ENCODE measurements around the gene MFRP. TPM values are rescaled to one million over a fixed set of nuclear protein-coding genes. Genes with fewer than 3 reads are reported as not detected.

MFRP gene
- total RNA-seq, 3 donors from 2014 or later: not detected

GRCh38 chr11:119303227-119303718 lies 43.2 kb downstream of the MFRP start:
- no peak for ATAC-seq
- Histone ChIP-seq H3K4me3 (no peak overlapping the region), H3K36me3 (ENCODE audit: low read depth) (no peaks in the 10 kb centered on the region), H3K4me1 (ENCODE audit: low read depth) (no peaks in the 10 kb centered on the region), H3K9me3 (no peaks in the 10 kb centered on the region)
- no peak for TF ChIP-seq CTCF (IDR thresholded peaks at IDR 0.05)
- DNase-seq: no peak
- intact Hi-C loops (cut with DNase I, micrococcal nuclease): no loop called here

GRCh38 chr11:119300198-119300964 lies 46.1 kb downstream of the MFRP start:
- Histone ChIP-seq H3K4me3 (no peak overlapping the region), H3K9me3 (no peaks in the 10 kb centered on the region), H3K36me3 (ENCODE audit: low read depth) (no peaks in the 10 kb centered on the region), H3K4me1 (ENCODE audit: low read depth) (no peaks in the 10 kb centered on the region)
- DNase-seq (no peak), ATAC-seq (no peak)
- intact Hi-C loops (cut with DNase I, micrococcal nuclease): no loop called here
- TF ChIP-seq CTCF (IDR thresholded peaks at IDR 0.05): no peak

- no peaks in the 10 kb centered on the region for H3K4me1 ChIP-seq (ENCODE audit: low read depth)
- H3K36me3 ChIP-seq (ENCODE audit: low read depth): no peaks in the 10 kb centered on the region
- H3K4me3 ChIP-seq: no peak overlapping the region
- ATAC-seq (no peak), DNase-seq (no peak)
- no peak for TF ChIP-seq CTCF (IDR thresholded peaks at IDR 0.05)
- intact Hi-C loops (cut with DNase I, micrococcal nuclease): no loop called here
- no peaks in the 10 kb centered on the region for H3K9me3 ChIP-seq
Observed at GRCh38 chr11:119299416-119299815, 47.1 kb downstream of the MFRP start.

GRCh38 chr11:119298726-119299125 lies 47.8 kb downstream of the MFRP start:
- Histone ChIP-seq H3K4me1 (ENCODE audit: low read depth) (no peaks in the 10 kb centered on the region), H3K9me3 (no peaks in the 10 kb centered on the region), H3K36me3 (ENCODE audit: low read depth) (no peaks in the 10 kb centered on the region), H3K4me3 (no peak overlapping the region)
- DNase-seq (no peak), ATAC-seq (no peak)
- no peak for TF ChIP-seq CTCF (IDR thresholded peaks at IDR 0.05)
- intact Hi-C loops (cut with DNase I, micrococcal nuclease): no loop called here

GRCh38 chr11:119297938-119298337 lies 48.6 kb downstream of the MFRP start:
- TF ChIP-seq CTCF (IDR thresholded peaks at IDR 0.05): no peak
- ATAC-seq (no peak), DNase-seq (no peak)
- Histone ChIP-seq H3K36me3 (ENCODE audit: low read depth) (no peaks in the 10 kb centered on the region), H3K4me1 (ENCODE audit: low read depth) (no peaks in the 10 kb centered on the region), H3K4me3 (no peak overlapping the region), H3K9me3 (no peaks in the 10 kb centered on the region)
- intact Hi-C loops (cut with DNase I, micrococcal nuclease): no loop called here

All from mucosa of descending colon (tissue), 3 donors.